G401 (cell line): ENCODE data around the gene KLHDC10. TPM values are rescaled to one million over a fixed set of nuclear protein-coding genes. Genes with fewer than 3 reads are reported as not detected.
"Not testable (repeated sequence)": the region's sequence is repeated elsewhere in the genome, so short reads cannot be mapped to it uniquely, and the experiment has no call there.

Experiments used
- DNase-seq: peaks from one replicate; pipeline ENCODE4 v3.0.0-alpha.2; 2015; ENCODE audit warnings: low spot score
- in situ Hi-C: cut with HindIII; loops from 2 replicates; pipeline ENCODE4 v1.10.0; 2016; ENCODE audit warnings: low sequenced_read_pairs, mixed read lengths
- total RNA-seq: library from RNA; depleted of rRNA; stranded (reverse); fragments of >200 nt; shearing (Covaris generic); gene quantifications from 2 replicates; pipeline ENCODE4 v1.2.3, GENCODE V29; 2014

KLHDC10 gene
- total RNA-seq, 1 experiment from 2014 or later = 23.5 TPM

- in situ Hi-C loops = no loop called here
- DNase-seq = peak; percentile 95
Observed at GRCh38 chr7:130071701-130072622, 1.6 kb downstream of the KLHDC10 start.

- no peak for DNase-seq
- in situ Hi-C loops = no loop called here
Observed at GRCh38 chr7:130079846-130080394, 9.6 kb downstream of the KLHDC10 start.

GRCh38 chr7:130083497-130083896 lies 13.2 kb downstream of the KLHDC10 start:
- in situ Hi-C loops = not testable (repeated sequence)

GRCh38 chr7:130084037-130084875 lies 13.9 kb downstream of the KLHDC10 start:
- DNase-seq = no peak
- in situ Hi-C loops = no loop called here

More at GRCh38 chr7:130083497-130083896, 13.2 kb downstream of the KLHDC10 start:
- DNase-seq = not testable (repeated sequence)

- in situ Hi-C loops = not testable (repeated sequence)
Observed at GRCh38 chr7:130085235-130085634, 14.9 kb downstream of the KLHDC10 start.

GRCh38 chr7:130086938-130087337 lies 16.6 kb downstream of the KLHDC10 start:
- no peak for DNase-seq
- in situ Hi-C loops = no loop called here

More at GRCh38 chr7:130085235-130085634, 14.9 kb downstream of the KLHDC10 start:
- DNase-seq = not testable (repeated sequence)

GRCh38 chr7:130087364-130087763 lies 17.0 kb downstream of the KLHDC10 start:
- in situ Hi-C loops = no loop called here
- no peak for DNase-seq

GRCh38 chr7:130090745-130091532 lies 20.6 kb downstream of the KLHDC10 start:
- DNase-seq = no peak
- in situ Hi-C loops = no loop called here

- DNase-seq = no peak
- in situ Hi-C loops = no loop called here
Observed at GRCh38 chr7:130091999-130092398, 21.7 kb downstream of the KLHDC10 start.

GRCh38 chr7:130092598-130092997 lies 22.3 kb downstream of the KLHDC10 start:
- in situ Hi-C loops = no loop called here
- DNase-seq = no peak

GRCh38 chr7:130095812-130096211 lies 25.5 kb downstream of the KLHDC10 start:
- in situ Hi-C loops = no loop called here
- DNase-seq = peak; percentile 35

- DNase-seq = peak; percentile 82
- in situ Hi-C loops = no loop called here
Observed at GRCh38 chr7:130096243-130096827, 26.0 kb downstream of the KLHDC10 start.

- DNase-seq = no peak
- in situ Hi-C loops = no loop called here
Observed at GRCh38 chr7:130099331-130099730, 29.0 kb downstream of the KLHDC10 start.

GRCh38 chr7:130102588-130102987 lies 32.3 kb downstream of the KLHDC10 start:
- in situ Hi-C loops = no loop called here

GRCh38 chr7:130107949-130108674 lies 37.8 kb downstream of the KLHDC10 start:
- no peak for DNase-seq
- in situ Hi-C loops = no loop called here

More at GRCh38 chr7:130102588-130102987, 32.3 kb downstream of the KLHDC10 start:
- no peak for DNase-seq

GRCh38 chr7:130108809-130109208 lies 38.5 kb downstream of the KLHDC10 start:
- no peak for DNase-seq
- in situ Hi-C loops = no loop called here

- in situ Hi-C loops = no loop called here
- DNase-seq = no peak
Observed at GRCh38 chr7:130112093-130112492, 41.8 kb downstream of the KLHDC10 start.
